ENCODE data around the gene SCUBE2.
A peak's percentile ranks its signal among the peaks of the same experiment; 100 is the strongest.

DNA sequence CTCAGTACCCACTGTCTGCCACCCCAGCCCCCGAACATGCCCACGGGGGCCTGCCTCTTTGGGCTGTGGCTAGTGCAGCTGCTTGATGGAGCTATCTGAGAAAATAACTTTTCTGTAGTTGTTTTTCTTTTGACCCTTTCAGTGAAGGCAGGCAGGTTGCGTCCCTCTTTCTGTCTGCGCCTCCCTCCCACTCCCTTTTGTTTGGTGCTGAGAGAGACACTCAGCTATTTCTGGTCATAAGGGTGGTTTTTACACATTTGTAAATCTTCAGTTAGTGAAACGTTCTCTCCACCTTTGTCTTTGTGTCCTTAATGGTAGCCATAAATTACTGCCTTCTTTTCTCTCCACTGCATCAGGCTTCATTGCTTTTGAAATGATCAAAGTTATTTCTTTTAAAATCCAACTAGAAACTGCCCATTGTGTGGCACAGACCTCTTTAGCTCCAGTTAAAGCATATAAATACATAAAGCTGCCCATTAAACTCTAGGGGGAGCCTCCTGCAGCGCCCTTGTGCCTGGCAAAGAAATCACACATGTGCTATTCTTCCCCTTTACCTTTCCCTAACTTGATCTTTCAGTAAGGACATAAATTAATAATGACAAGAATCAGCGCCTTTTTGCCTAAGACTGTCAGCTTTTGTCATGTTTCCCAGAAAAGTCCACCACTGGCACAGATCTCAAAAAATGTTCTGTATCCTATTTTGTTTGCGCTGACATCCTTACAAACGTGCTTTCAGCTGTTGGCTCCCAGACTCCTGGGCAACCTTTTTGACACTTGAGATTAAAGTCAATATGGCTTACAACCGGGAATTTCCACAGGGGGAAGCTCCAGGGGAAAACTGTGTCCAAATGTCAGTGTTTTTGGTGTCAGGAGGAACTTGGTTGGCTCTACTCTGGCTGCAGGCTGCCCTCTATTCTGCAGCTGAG, 1.7 kb upstream of the SCUBE2 start:
- TF ChIP-seq, protein P1, sequence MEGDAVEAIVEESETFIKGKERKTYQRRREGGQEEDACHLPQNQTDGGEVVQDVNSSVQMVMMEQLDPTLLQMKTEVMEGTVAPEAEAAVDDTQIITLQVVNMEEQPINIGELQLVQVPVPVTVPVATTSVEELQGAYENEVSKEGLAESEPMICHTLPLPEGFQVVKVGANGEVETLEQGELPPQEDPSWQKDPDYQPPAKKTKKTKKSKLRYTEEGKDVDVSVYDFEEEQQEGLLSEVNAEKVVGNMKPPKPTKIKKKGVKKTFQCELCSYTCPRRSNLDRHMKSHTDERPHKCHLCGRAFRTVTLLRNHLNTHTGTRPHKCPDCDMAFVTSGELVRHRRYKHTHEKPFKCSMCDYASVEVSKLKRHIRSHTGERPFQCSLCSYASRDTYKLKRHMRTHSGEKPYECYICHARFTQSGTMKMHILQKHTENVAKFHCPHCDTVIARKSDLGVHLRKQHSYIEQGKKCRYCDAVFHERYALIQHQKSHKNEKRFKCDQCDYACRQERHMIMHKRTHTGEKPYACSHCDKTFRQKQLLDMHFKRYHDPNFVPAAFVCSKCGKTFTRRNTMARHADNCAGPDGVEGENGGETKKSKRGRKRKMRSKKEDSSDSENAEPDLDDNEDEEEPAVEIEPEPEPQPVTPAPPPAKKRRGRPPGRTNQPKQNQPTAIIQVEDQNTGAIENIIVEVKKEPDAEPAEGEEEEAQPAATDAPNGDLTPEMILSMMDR (IDR thresholded peaks at IDR 0.05; ENCODE audit: extremely low read depth in 1 of 2, insufficient read depth in 1 of 2, low read depth in 1 of 2, low read length in 2 of 2) = peak in 1 of 2 donors; percentile 35
- TF ChIP-seq, protein P2, sequence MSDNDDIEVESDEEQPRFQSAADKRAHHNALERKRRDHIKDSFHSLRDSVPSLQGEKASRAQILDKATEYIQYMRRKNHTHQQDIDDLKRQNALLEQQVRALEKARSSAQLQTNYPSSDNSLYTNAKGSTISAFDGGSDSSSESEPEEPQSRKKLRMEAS (IDR thresholded peaks at IDR 0.05; ENCODE audit: insufficient read depth, insufficient read length) = no peak
- no peak for TF ChIP-seq POLR2A (IDR thresholded peaks at IDR 0.05; ENCODE audit: low read depth, low read length)
- TF ChIP-seq EZH2 (IDR thresholded peaks at IDR 0.05; ENCODE audit: borderline replicate concordance, low read depth, low read length, severe bottlenecking) = no peak
- no peak for TF ChIP-seq POLR2AphosphoS5 (IDR thresholded peaks at IDR 0.05; ENCODE audit: insufficient read depth, low read depth, low read length)
